KMS-11 (cell line): ENCODE results near the gene NUTF2.

Experiments
- H2AFZ ChIP-seq: fragments of 200-600 bp; sonication (generic); 2 replicates; pipeline ENCODE4 v1.6.1; 2016; ENCODE audit warnings: antibody characterized with exemption, mixed run types, low read depth
- H3K27ac ChIP-seq: fragments of 200-600 bp; sonication (generic); 2 replicates; pipeline ENCODE4 v1.6.1; 2016; ENCODE audit warnings: mild to moderate bottlenecking, mixed run types
- H3K27me3 ChIP-seq: fragments of 200-600 bp; sonication (generic); 2 replicates; pipeline ENCODE4 v1.6.1; 2017; ENCODE audit warnings: mild to moderate bottlenecking, low read depth, mixed run types, moderate library complexity; ENCODE audit not compliant: insufficient read depth
- H3K36me3 ChIP-seq: fragments of 200-600 bp; sonication (generic); 2 replicates; pipeline ENCODE4 v1.6.1; 2017; ENCODE audit warnings: mild to moderate bottlenecking, mixed run types; ENCODE audit not compliant: insufficient read depth
- H3K4me1 ChIP-seq: fragments of 200-600 bp; sonication (generic); 2 replicates; pipeline ENCODE4 v1.6.1; 2016; ENCODE audit warnings: mild to moderate bottlenecking, low read depth, mixed run types; ENCODE audit not compliant: poor library complexity, severe bottlenecking
- H3K4me2 ChIP-seq: fragments of 200-600 bp; sonication (generic); 2 replicates; pipeline ENCODE4 v1.7.0; 2016; ENCODE audit warnings: mild to moderate bottlenecking, mixed run types
- H3K4me3 ChIP-seq: fragments of 200-600 bp; sonication (generic); IDR thresholded peaks from 2 replicates; pipeline ENCODE4 v1.6.1; 2017; ENCODE audit warnings: low read depth, low read length, mixed read lengths; ENCODE audit not compliant: insufficient read depth
- H3K79me2 ChIP-seq: fragments of 200-600 bp; sonication (generic); 2 replicates; pipeline ENCODE4 v1.6.1; 2016; ENCODE audit warnings: low read depth, mixed run types; ENCODE audit not compliant: insufficient read depth
- H3K9ac ChIP-seq: fragments of 200-600 bp; sonication (generic); 2 replicates; pipeline ENCODE4 v1.6.1; 2016; ENCODE audit warnings: mild to moderate bottlenecking, mixed run types
- H4K20me1 ChIP-seq: fragments of 200-600 bp; sonication (generic); 2 replicates; pipeline ENCODE4 v1.6.1; 2016; ENCODE audit warnings: mild to moderate bottlenecking, mixed run types; ENCODE audit not compliant: insufficient read depth
- TF ChIP-seq, protein P1 (sequence below): fragments of 200-600 bp; sonication (generic); conservative IDR thresholded peaks from 2 replicates; pipeline ENCODE4 v1.6.1; 2017; ENCODE audit warnings: low read depth, mild to moderate bottlenecking, antibody characterized with exemption, low read length, moderate library complexity, mixed read lengths

NUTF2 gene

DNA sequence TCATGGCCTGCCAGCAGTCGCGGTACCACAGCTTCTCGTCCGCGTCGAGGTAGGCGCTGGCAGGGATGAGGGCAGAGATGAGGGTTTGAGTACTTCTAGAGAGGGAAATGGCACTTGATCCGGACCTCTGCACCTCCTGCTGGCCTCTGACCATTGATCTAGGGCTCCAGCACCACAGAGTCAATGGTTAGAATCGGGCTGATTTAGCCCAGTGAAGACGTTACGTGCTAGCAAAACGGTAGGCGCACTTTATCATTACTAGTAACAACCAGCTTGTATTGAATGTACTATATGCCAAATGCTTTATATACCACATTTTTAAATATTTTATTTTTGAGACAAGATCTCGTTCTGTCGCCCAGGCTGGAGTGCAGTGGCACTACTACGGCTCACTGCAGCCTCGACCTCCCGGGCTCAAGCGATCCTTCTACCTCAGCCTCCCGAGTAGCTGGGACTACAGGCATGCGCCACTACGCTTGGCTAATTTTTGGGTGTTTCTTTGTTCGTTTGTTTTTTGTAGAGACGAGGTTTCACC is 39.5 kb upstream of the NUTF2 start:
- TF ChIP-seq, protein P1, sequence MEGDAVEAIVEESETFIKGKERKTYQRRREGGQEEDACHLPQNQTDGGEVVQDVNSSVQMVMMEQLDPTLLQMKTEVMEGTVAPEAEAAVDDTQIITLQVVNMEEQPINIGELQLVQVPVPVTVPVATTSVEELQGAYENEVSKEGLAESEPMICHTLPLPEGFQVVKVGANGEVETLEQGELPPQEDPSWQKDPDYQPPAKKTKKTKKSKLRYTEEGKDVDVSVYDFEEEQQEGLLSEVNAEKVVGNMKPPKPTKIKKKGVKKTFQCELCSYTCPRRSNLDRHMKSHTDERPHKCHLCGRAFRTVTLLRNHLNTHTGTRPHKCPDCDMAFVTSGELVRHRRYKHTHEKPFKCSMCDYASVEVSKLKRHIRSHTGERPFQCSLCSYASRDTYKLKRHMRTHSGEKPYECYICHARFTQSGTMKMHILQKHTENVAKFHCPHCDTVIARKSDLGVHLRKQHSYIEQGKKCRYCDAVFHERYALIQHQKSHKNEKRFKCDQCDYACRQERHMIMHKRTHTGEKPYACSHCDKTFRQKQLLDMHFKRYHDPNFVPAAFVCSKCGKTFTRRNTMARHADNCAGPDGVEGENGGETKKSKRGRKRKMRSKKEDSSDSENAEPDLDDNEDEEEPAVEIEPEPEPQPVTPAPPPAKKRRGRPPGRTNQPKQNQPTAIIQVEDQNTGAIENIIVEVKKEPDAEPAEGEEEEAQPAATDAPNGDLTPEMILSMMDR = no peak
- peak overlapping the region; percentile 75; the same call in 1 of the 2 replicates for H3K9ac ChIP-seq
- H2AFZ ChIP-seq = peak overlapping the region; percentile 81
- H3K4me2 ChIP-seq = peak overlapping the region; percentile 72
- H4K20me1 ChIP-seq = no peaks in the 10 kb centered on the region
- peaks cover 36% of the 10 kb centered on the region for H3K79me2 ChIP-seq
- 0 out of 2 replicates have a peak, but pooled peaks cover 4% of the 10 kb centered on the region for H3K36me3 ChIP-seq
- no peak overlapping the region for H3K4me3 ChIP-seq
- H3K4me1 ChIP-seq = peaks cover 18% of the 10 kb centered on the region
- H3K27ac ChIP-seq = no peak overlapping the region
- H3K27me3 ChIP-seq = no peaks in the 10 kb centered on the region

DNA sequence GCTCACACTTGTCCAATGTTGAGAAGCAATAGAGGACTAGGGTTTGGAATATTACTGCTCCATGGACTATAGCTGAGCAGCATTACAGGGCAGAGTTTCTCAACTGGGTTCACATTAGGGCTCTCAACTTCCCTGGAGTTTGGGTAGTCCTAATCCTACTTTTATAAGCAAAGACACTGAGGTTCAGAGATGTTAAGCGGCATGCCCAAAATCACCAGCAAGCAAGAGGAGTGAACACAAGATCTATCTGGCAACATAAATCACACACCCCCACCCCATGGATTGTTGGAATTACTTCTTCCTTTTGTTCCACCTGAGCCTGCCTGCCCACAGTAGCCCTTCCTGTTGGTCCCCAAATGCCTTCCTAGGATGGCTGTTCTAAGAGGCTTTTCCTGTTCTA is 34.8 kb upstream of the NUTF2 start:
- Histone ChIP-seq H3K4me2 (no peak overlapping the region), H4K20me1 (no peaks in the 10 kb centered on the region), H3K4me3 (no peak overlapping the region), H3K4me1 (peaks cover 8% of the 10 kb centered on the region), H3K79me2 (no peaks in the 10 kb centered on the region), H2AFZ (no peak overlapping the region), H3K27me3 (no peaks in the 10 kb centered on the region), H3K9ac (no peak overlapping the region), H3K36me3 (no peaks in the 10 kb centered on the region), H3K27ac (no peak overlapping the region)
- TF ChIP-seq, protein P1 = no peak

DNA sequence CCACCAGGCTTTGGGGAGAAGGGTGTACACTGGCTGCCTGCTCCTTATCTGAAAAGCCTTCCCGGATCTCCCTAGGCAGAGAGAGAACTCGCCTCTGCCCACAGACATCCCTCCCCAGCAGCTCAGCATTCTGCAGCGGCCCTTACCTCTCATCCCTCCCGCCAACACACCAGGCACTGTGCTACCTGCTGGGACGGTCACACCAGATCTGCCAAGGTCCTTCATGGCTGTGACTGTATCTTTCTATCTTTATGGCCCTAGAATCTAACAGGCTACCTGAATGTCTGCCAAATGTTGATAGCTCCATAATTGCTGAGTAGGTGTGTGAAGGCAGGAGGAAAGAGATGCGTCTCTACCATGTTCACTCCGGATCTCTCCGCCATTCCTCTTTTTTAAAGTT is 32.2 kb upstream of the NUTF2 start:
- Histone ChIP-seq H3K36me3 (no peaks in the 10 kb centered on the region), H4K20me1 (no peaks in the 10 kb centered on the region), H3K4me1 (peaks cover 3% of the 10 kb centered on the region), H3K27ac (no peak overlapping the region), H3K9ac (no peak overlapping the region), H2AFZ (no peak overlapping the region), H3K79me2 (no peaks in the 10 kb centered on the region), H3K4me2 (no peak overlapping the region), H3K27me3 (no peaks in the 10 kb centered on the region), H3K4me3 (no peak overlapping the region)
- TF ChIP-seq, protein P1 = no peak

DNA sequence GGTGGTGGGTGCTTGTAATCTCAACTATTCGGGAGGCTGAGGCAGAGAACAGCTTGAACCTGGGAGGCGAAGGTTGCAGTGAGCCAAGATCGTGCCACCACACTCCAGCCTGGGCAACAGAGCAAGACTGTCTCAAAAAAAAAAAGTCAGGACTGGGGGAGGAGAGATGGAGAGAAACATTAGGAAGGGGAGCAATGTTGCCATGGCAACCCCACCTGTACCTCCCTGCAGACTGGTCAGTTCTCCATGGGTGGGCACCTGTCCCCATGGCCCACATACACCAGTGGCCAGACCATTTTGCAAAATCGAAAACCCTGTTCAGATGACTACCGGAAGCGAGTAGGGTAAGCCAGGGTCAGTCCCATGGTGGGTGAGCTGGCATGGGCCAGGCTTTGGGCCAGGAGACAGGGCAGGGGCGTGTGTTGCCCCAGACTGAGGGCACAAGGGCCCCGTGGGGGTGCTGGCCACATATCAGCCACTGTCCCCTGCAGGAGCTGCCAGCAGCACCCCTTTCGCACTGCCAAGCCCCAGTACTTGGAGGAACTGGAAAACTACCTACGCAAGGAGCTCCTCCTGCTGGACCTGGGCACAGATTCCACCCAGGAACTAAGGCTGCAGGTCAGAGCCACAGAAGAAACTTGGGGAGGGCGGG is 26.0 kb upstream of the NUTF2 start:
- H3K27ac ChIP-seq = no peak overlapping the region
- TF ChIP-seq, protein P1 = no peak
- H3K4me1 ChIP-seq = peaks cover 3% of the 10 kb centered on the region
- no peaks in the 10 kb centered on the region for H3K79me2 ChIP-seq
- no peak overlapping the region for H3K9ac ChIP-seq
- no peak overlapping the region for H2AFZ ChIP-seq
- no peaks in the 10 kb centered on the region for H3K36me3 ChIP-seq
- H3K4me2 ChIP-seq = no peak overlapping the region
- H3K4me3 ChIP-seq = no peak overlapping the region
- H4K20me1 ChIP-seq = no peaks in the 10 kb centered on the region
- H3K27me3 ChIP-seq = no peaks in the 10 kb centered on the region
